IPS DF 19.7 (cell line): ENCODE measurements around the gene MCM9.

Source experiments
- DNase-seq: peaks from one replicate; pipeline ENCODE4 v3.0.0-alpha.2; 2013; ENCODE audit warnings: low read depth, low spot score

The MCM9 gene

GRCh38 chr6:118934461-118935330 is at the start of gene MCM9:
MCM9 (minus strand) TSS chr6:118935159; CDS start chr6:118931723, 3,436 bp downstream.
- peak; percentile 35 for DNase-seq

GRCh38 chr6:118984342-118984741 is 49.4 kb upstream of the MCM9 start:
- no peak for DNase-seq

DNA sequence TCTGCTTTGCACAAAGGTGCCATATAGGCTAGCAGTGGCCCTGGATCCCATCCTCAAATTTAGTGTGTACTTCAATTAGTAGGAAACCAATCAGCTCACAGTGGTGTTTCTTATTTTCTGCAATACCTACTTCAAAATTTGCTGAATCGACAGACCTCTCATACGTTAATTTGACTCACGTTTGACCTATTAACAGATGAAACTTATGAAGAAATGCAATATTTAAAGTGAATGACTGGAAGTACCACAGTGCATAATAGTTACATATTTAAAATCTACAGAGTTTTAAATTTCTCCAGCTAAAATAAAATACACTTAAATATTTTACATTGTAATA is 47.6 kb upstream of the MCM9 start:
- DNase-seq: no peak

DNA sequence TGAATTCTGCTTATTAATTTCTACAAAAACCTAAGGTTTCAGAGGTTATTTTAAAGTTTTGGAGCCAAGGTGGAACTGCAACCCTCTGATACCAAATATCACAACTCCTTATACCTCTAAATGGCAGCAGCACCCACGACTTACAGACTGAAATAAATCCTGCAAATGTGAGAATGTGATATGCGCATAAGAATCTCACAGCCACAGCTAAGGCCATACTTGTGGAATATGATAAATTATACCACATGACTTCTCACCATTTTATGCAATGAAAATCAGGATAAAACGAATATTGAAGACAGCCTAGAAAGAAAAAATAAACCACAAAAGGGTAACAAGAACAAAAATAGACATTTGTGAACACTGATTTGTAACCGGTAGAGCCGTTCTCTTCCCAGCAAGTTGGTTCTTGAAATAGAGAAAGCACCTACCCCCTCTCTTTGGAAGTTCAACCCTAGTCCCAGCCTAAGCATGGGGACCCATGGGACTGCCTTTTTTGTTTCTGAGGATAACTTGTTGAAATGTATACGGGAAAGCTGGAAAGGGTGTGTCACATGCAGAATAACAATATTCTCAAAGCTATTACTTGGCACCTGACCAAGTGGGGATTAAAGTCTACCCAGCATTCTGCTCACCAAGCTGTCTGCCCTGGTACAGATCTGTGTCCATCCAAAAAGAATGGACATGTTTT is 47.1 kb upstream of the MCM9 start:
- no peak for DNase-seq

GRCh38 chr6:118980063-118980462 is 45.1 kb upstream of the MCM9 start:
- no peak for DNase-seq

DNA sequence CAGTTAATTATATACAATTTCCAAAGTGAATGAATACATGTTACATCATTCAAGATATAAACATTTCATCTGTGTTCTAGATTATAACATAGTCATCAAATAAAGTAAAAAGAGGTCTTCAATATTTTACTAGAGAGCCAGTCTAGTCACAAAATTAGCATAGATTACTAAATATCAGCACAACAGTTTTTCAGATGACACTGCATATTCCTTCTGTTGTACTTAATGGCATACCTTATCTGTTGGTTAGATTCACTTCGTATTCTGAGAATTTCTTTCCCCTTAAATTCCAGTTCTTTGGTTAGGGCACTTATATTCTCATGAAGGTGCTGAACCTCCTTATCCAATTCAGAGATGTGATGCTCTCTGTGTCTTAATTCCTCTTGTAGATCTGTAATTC is 39.8 kb upstream of the MCM9 start:
- DNase-seq: no peak

DNA sequence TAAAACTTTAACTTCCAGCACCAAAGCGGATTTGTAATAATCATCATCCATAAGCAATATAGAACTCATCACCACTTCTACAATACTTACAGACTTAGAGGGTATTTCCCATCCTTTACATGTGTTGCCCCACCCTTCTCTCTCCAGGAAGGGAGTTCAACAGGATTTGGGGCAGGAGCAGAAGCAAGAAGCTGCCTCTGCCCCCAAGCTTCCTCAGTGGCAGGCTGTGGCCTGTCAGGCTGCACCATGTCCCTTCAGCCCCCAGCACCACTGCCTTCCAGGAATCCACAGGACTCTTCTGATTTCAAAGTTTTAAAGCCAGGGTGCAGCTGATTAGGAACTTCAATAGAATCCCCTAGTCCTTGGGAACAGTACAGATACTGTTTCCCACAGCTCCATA is 36.7 kb upstream of the MCM9 start:
- no peak for DNase-seq

GRCh38 chr6:118970866-118971265 is 35.9 kb upstream of the MCM9 start:
- no peak for DNase-seq

DNA sequence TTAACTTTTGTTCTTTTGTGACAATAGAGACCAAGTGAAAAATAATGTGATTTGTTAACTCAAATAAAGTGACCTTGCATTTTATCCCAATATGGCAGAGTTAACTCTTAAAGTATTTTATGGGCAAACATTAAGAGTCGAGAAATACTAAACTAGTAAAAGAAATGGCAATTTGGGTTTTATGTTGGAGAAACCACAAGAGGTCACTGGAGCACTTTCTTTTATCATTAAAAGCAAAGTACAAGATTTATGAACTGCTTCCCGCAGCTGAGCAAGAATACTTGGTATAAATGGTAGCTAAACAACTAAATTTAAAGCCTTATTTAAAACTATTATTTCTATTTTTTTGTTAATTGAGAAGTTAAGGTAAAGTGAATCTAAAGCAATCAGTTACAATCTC is 33.5 kb upstream of the MCM9 start:
- DNase-seq: no peak

GRCh38 chr6:118967239-118967638 is 32.3 kb upstream of the MCM9 start:
- no peak for DNase-seq

- DNase-seq: no peak
Measured at GRCh38 chr6:118965843-118966370, 30.9 kb upstream of the MCM9 start.

GRCh38 chr6:118965371-118965770 is 30.4 kb upstream of the MCM9 start:
- no peak for DNase-seq

DNA sequence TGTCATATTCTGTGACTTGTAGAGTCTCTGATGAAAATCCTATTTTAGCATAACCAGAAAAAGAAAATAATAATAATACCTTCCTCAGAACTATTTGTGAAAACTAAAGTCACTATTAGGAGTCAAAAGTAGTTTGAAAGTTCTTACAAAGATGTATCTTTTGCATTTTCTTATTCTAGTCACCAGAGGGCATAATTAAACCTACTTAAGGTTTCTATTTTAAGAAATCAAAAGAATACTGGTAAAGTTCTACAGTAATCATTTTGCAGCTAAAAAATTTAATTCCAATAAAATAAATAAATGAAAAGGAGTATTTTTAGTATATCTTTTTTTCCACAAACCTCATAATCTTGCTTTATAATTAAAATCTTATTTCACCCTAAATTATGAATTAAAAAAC is 28.0 kb upstream of the MCM9 start:
- DNase-seq: no peak

DNA sequence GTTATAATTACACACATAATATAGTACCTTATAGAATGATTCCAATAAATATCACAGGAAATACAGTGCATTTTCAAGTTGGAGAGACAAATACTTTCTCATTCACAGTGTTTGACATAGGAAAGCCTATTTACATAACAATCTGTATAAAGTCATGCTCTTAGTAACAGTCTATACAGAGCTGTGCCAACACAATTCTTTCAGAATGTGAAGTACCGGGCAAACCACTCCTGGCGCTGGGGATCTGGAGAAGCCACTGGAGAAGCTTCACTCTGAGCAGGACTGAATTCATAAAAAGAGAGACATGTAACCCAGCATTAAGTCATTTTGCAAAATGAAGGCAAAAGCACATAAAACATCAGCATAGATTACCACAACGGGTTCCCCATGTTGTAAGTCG is 24.9 kb upstream of the MCM9 start:
- no peak for DNase-seq

DNA sequence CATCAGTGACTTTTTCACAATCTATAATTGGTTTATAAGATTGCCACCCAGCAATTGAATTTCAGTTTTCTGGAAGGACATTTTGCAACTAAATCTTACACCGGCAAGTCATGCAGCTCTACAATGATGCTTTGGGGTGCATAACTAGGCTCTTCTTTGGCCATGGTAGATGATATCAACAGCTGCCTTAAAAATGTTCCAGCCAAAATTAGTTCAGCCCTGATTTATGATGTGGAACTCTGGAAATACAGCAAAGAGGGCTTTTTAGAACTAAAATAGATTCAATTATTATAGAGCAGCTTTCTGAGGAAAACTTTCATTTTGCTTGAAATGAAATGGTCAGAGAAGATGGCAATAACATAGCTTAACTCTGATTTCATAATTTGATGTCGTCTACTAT is 18.4 kb upstream of the MCM9 start:
- no peak for DNase-seq

DNA sequence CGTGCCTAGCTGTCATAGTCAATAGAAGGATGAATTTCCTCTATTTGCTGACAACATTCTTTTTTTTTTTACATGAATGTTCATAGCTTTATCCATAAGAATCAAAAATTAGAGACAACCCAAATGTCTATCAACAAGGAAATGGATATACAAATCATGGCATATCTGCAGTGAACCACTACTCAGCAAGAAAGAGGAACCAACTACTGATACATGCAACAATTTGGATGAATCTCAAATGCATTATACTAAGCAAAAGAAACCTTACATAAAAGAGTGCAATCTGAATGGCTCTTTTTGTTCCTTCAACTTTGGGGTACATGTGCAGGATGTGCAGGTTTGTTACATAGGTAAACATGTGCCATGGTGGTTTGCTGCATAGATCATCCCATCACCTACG is 17.7 kb upstream of the MCM9 start:
- DNase-seq: no peak

DNA sequence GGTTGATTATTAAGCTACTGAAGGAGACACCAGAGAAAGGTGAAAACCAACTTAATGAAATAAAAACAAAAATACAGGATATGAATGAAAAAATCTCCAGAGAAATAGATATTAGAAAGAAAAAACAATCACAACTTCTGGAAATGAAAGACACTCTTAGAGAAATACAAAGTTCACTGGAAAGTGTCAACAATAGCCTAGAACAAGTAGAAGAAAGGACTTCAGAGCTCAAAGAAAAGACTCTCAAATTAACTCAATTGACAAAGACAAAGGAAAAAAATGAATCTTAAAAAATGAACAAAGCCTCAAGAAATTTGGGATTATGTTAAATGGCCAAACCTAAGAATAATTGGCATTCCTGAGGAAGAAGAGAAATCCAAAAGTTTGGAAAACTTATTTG is 10.3 kb upstream of the MCM9 start:
- DNase-seq: no peak

GRCh38 chr6:118940770-118941169 is 5.8 kb upstream of the MCM9 start:
- no peak for DNase-seq

- DNase-seq: no peak
Measured at GRCh38 chr6:118939683-118940082, 4.7 kb upstream of the MCM9 start.

GRCh38 chr6:118935978-118936703 is 1.2 kb upstream of the MCM9 start:
- no peak for DNase-seq

DNA sequence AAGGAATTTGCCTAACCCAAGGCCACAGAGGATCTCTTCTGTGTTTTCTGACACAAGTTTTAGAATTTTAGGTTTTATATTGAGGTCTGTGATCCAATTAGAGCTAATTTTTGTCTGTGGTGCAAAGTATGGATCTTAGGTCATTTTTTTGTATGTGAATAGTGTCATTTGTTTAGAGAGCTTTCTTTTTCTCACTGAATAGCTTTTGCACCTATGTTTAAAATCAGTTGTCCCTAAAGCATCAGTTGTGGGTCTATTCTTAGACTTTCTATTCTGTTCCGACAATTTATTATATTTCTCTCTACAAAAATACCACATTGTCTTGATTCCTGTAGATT is 341 bp upstream of the MCM9 start:
- DNase-seq: no peak

- no peak for DNase-seq
Measured at GRCh38 chr6:118933855-118934460, 1.0 kb downstream of the MCM9 start.
